HFFc6 (cell line): ENCODE results near the gene GPR25. TPM values are rescaled to one million over a fixed set of nuclear protein-coding genes. Genes with fewer than 3 reads are reported as not detected.

Source experiments
- DNase-seq: peaks from one replicate; pipeline ENCODE4 v3.0.0-alpha.2; 2018
- H3K27ac Mint-ChIP-seq: 2 replicates; pipeline ENCODE4 v1.8.0; 2020; ENCODE audit warnings: mild to moderate bottlenecking, mixed read lengths
- H3K27me3 Mint-ChIP-seq: 2 replicates; pipeline ENCODE4 v1.8.0; 2021; ENCODE audit warnings: mild to moderate bottlenecking, moderate library complexity, mixed read lengths; ENCODE audit not compliant: insufficient read depth
- H3K36me3 Mint-ChIP-seq: 2 replicates; pipeline ENCODE4 v1.8.0; 2021; ENCODE audit warnings: low read depth, mixed read lengths
- H3K4me1 Mint-ChIP-seq: 2 replicates; pipeline ENCODE4 v1.8.0; 2020; ENCODE audit warnings: low read depth, mixed read lengths
- H3K4me3 Mint-ChIP-seq: 2 replicates; pipeline ENCODE4 v1.8.0; 2020; ENCODE audit warnings: mild to moderate bottlenecking, moderate library complexity, mixed read lengths
- H3K9me3 Mint-ChIP-seq: 2 replicates; pipeline ENCODE4 v1.8.0; 2020; ENCODE audit warnings: mild to moderate bottlenecking, mixed read lengths
- CTCF ChIP-seq: fragments of 200-600 bp; sonication (generic); IDR thresholded peaks from 2 replicates; pipeline ENCODE4 v1.5.0; 2021; ENCODE audit warnings: antibody characterized with exemption, mild to moderate bottlenecking
- total RNA-seq, 6 experiments: library from RNA; stranded (reverse); fragmentation: NEBNext Ultra II Directional; extraction: Animal tissue kit (Norgen Biotek cat#: 25700); gene quantifications; 2 replicates in 1 of 6; 3 replicates in 5 of 6; pipeline ENCODE4 v1.2.3, GENCODE V29; 2021

GPR25 gene
- total RNA-seq, 6 experiments from 2014 or later = not detected

GRCh38 chr1:200891774-200892157, 19.0 kb downstream of the GPR25 start:
- Mint-ChIP-seq H3K27ac (no peak overlapping the region), H3K9me3 (no peaks in the 10 kb centered on the region), H3K27me3 (peaks cover 60% of the 10 kb centered on the region), H3K36me3 (no peaks in the 10 kb centered on the region), H3K4me1 (peaks cover 19% of the 10 kb centered on the region), H3K4me3 (peak overlapping the region; percentile 65; the same call in 1 of the 2 replicates)
- TF ChIP-seq CTCF = no peak
- no peak for DNase-seq

GRCh38 chr1:200892546-200892945, 19.8 kb downstream of the GPR25 start:
- H3K36me3 Mint-ChIP-seq = no peaks in the 10 kb centered on the region
- no peak overlapping the region for H3K27ac Mint-ChIP-seq
- no peak for DNase-seq
- no peak overlapping the region for H3K4me3 Mint-ChIP-seq
- H3K9me3 Mint-ChIP-seq = no peaks in the 10 kb centered on the region
- peaks cover 19% of the 10 kb centered on the region for H3K4me1 Mint-ChIP-seq
- TF ChIP-seq CTCF = no peak
- H3K27me3 Mint-ChIP-seq = peaks cover 60% of the 10 kb centered on the region

GRCh38 chr1:200892958-200893357, 20.2 kb downstream of the GPR25 start:
- no peak overlapping the region for H3K4me3 Mint-ChIP-seq
- no peaks in the 10 kb centered on the region for H3K36me3 Mint-ChIP-seq
- TF ChIP-seq CTCF = no peak
- peaks cover 60% of the 10 kb centered on the region for H3K27me3 Mint-ChIP-seq
- peaks cover 19% of the 10 kb centered on the region for H3K4me1 Mint-ChIP-seq
- DNase-seq = no peak
- no peak overlapping the region for H3K27ac Mint-ChIP-seq
- no peaks in the 10 kb centered on the region for H3K9me3 Mint-ChIP-seq

GRCh38 chr1:200893411-200893901, 20.7 kb downstream of the GPR25 start:
- no peak for TF ChIP-seq CTCF
- peaks cover 19% of the 10 kb centered on the region for H3K4me1 Mint-ChIP-seq
- H3K27ac Mint-ChIP-seq = no peak overlapping the region
- H3K36me3 Mint-ChIP-seq = no peaks in the 10 kb centered on the region
- H3K9me3 Mint-ChIP-seq = no peaks in the 10 kb centered on the region
- H3K4me3 Mint-ChIP-seq = no peak overlapping the region
- peaks cover 60% of the 10 kb centered on the region for H3K27me3 Mint-ChIP-seq
- DNase-seq = no peak

GRCh38 chr1:200894712-200895442, 22.1 kb downstream of the GPR25 start, which contains the start of gene INAVA:
INAVA (plus strand) TSS chr1:200894900; CDS start chr1:200898401, 3,501 bp downstream.
- no peak for DNase-seq
- H3K4me1 Mint-ChIP-seq = peaks cover 19% of the 10 kb centered on the region
- no peak for TF ChIP-seq CTCF
- H3K9me3 Mint-ChIP-seq = no peaks in the 10 kb centered on the region
- H3K27ac Mint-ChIP-seq = no peak within 1 kb of the TSS
- no peak within 1 kb of the TSS for H3K4me3 Mint-ChIP-seq
- H3K27me3 Mint-ChIP-seq = peaks cover 58% of the 10 kb centered on the region
- no peaks in the 10 kb centered on the region for H3K36me3 Mint-ChIP-seq
